GM18873 (cell line): ENCODE measurements around the gene NUTM1.
A peak's percentile ranks its signal among the peaks of the same experiment; 100 is the strongest.
"Not testable (repeated sequence)": the region's sequence is repeated elsewhere in the genome, so short reads cannot be mapped to it uniquely, and the experiment has no call there.

Experiments used
- ATAC-seq: cut with Tn5 transposase; IDR thresholded peaks from one replicate; pipeline ENCODE4 v1.9.1; 2021; ENCODE audit warnings: mild to moderate bottlenecking, moderate library complexity, moderate number of reproducible peaks; ENCODE audit not compliant: unreplicated experiment, low FRiP score

NUTM1 gene

DNA sequence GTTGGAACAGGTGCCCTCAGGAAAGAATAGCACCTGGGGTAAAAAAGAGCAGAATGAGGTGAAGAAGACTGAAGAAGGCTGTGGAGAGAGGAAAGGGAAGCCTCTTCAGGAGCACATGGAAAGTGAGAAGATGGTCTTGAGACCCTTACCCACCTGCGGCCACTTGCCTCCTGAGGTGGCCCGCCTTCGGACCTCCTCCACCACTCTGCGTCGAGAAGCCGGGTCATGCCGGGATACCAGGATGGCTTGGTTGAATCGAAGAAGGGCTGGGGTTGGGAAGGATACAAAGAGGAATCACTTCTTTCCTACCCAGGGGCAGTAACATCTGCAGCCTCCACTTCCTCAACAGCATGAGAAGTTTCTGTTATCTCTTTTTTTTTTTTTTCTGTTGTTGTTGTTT is 20.9 kb downstream of the NUTM1 start:
- ATAC-seq: no peak

DNA sequence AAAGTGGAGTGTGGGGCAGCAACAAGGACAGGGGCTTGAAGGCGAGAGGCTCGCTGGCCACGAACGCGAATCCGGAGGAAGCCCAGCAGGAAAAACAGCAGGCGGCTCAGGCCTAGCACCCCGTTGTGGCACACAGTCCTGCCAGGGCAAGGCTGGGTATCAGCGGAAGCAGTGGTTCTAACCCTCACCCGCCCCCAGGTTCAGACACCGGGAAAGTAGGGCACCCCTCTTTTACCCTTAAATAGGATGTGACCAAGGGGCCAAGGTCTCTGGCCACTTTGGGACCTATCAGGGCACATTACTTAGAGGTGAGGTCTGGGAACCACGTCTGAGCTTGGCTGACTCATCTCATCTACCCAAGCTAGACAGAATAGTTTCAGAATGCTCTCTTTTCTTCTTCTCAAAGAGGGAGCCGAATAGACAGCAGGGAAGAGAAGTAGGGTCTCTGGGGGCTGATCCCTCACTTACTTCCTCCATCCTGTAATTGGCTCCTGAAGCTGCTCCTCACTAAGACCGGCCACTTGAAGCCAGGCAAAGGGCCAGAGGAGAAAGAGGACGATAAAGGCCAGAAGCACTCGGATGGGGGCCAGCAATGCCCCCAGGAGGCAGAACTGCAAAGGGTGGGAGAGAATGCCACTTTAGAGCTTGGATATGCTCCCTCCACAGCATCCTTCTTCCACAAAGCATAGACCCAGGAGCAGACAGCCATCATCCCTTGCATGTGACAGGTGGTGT is 22.1 kb downstream of the NUTM1 start:
- no peak for ATAC-seq

DNA sequence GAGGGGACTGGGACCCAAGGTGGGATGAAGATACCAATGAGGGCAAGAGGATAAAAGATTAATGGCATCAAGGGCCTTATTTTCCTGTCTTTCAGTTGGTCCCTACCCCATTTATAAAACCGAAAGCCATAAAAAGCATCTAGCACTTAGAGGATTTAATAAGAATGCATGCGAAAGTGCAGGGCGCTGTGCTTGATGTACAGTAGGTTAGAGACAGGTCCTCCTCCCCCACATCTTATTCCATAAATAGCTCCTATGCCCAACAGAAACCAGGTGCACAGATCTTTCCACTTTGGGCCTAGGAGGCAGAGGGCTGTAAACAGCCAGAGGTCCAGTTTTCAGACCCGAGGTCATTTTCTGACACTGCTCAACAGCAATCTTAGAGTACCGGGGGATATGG is 22.7 kb downstream of the NUTM1 start:
- no peak for ATAC-seq

DNA sequence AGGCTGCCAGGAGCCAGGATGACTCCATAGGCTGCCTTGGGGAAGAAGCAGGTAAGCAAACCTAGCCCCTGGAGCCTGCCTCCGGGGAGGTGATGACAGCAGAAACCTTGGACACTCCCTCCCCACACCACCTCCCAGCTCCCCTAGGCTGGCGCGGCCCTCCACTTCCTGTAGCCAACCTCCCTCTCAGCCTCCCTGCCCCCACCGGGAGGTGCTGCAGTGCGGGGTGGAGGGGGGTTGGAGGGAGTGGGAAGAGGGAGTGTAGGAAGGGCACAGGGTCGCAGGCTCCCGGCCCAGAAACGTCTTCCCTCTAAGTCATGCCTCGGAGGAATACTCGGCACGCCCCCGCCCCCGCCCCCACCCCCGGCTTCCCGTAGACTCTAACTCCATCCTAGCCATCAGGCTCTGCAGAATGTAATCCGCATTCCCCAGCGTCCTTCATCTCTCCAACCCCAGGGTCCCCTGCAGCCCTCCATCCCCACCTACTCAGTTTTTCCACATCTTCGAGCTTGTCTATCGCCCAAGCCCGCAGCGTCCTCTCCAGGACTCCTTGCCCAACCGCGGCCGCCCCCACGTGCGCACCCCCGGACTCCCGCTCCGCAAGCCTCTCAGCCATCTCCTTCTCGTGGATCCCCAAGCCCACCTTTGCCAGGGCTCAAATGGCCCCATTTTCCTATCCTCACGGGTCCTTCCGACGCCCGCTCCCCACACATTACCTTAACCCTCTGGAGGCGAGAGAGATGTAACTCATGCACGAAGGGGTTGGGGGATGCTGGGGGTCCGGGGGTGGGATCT is 23.4 kb downstream of the NUTM1 start:
- ATAC-seq: no peak

DNA sequence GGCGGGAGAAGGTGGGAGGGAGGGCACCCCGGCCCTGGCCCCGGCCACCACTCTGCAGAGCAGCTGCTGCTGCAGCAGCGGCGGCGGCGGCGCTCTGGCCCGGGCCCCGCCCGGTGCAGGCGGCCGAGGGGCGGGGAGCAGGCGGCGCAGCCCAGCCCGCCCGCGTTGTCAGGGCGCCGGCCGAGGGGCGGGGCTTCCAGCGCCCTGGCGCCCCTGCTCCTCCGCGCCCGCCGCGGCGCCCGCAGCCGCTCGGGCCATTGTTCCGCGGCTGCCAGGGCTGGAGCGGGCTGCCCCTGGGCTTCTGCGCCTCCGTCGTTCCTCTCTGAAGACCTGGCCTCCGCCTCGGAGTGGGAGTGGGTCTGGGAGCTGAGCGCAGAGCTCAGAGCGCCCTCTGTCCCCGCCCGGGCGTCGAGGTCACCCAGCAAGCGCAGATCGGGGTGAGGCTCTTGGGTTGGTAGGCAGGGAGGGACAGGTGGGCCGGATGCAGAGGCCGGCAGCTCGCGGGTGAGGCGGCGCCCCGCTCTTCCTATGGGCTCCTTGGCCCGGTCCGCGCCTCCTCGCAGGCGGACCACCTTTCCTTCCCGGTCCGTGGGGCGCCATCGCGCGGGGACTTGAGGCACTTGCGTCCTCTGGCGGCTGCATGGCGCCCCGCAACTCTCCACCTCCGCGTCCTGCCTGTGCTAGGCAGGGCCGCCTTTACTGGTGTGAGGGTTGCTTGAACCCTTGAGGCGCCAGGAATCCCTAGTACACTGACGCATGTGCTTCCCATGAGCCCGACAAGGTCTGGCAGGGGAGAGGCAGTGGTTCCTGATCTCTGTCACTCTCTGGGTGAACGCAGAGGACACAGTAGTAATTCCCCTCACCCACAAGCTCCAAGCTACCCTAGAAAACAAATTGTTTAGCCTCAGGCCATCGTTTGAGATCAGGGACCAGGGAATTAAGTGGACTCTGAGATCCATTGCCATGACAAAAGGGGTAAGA is 24.3 kb downstream of the NUTM1 start, which contains the start of gene LPCAT4:
Gene LPCAT4 (minus strand): TSS at position 96 of the 981 bp plus-strand sequence. CDS start 96 bp downstream, outside the sequence.
- peak; percentile 74 for ATAC-seq

DNA sequence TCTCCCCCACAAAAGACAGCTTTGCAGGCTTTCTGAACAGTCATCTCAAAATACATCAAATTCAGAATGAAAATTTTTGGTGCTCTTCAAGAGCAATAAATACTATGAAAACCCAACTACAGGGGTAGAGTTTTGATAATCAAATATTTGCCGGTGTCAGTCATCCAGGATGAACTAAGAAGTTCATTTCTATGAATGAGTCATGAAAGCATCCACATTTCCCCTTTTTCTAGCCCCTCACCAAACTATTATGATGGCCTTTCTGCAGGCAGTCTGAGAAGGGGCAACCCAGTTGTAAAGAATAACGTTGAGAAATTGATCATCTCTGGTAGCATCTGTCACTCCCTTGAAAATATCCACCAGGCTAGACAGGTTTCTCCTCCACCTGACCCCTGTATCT is 27.0 kb downstream of the NUTM1 start:
- ATAC-seq: no peak

DNA sequence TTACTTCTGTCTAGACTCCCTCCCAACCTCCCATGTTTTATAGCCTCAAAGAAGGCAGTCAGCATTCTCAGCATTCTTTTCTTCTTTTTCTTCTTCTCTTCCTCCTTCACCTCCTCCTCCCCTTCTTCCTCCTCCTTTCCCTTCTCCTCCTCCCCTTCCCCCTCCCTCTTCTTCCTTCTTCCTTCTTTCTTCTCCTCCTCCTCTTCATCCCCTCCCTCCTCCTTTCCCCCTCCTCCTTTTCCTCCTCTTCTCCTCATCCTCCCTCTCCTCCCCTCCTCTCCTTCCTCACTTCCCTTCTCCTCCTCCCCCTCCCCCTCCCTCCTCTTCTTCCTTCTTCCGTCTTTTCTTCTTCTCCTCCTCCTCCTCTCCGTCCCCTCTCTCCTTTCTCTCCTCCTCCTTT is 27.5 kb downstream of the NUTM1 start:
- no peak for ATAC-seq

DNA sequence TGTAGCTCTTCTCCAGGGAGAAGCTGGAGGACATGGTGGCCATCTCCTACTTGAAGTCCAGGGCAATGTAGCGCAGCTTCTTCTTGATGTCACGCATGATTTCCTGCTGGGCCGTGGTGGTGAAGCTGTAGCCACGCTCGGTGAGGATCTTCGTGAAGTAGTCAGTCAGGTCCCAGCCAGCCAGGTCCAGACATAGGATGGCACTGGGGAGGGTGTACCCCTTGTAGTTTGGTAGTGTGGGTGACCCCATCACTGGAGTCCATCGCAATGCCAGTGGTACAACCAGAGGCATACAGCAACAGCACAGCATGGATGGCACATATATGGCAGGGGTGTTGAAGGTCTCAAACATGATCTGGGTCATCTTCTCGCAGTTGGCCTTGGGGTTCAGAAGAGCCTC is 30.8 kb downstream of the NUTM1 start:
- no peak for ATAC-seq

DNA sequence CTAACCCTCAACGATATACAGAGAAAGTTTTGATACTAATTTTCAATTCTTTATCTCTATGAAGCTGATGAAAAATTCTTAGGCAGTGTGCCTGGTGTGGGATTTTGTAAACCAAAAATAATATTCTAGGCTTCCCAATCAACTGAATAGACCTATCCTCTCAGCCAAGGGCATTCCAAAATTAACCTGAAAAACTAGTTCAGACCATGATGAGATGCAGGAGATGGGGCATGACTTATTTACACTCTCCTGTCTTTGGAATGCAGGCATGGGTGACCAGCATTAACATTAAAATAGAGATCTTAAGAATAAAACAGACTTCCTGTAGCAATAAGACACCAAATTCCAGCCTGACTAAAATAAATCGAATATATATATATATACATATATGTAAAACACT is 31.7 kb downstream of the NUTM1 start:
- ATAC-seq: no peak

DNA sequence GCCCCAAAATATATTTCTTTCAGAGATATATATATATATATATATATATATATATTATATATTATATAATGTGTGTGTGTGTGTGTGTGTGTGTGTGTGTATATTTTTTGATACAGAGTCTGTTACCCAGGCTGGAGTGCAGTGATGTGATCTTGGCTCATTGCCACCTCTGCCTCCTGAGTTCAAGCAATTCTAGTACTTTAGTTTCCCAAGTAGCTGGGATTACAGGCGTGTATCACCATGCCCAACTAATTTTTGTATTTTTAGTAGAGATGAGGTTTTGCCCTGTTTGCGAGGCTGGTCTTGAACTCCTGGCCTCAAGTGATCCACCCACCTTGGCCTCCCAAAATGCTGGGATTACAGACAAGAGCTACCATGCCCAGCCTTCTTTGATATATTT is 32.4 kb downstream of the NUTM1 start:
- not testable (repeated sequence) for ATAC-seq

DNA sequence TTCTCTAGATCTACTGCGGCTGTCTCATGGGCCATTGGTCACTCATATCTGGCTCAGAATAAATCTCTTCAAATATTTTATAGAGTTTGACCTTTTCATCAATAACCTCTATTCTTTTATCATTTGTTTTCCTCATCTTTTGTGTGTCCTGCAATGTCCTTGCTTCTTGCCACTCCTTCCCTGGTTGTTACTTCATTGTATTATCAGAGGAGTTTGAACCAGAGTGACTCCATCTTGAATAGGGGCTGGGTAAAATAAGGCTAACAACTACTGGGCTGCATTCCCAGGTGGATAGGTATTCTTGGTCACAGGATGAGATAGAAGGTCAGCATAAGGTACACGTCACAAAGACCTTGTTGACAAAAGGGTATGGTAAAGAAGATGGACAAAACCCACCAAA is 33.7 kb downstream of the NUTM1 start:
- no peak for ATAC-seq

DNA sequence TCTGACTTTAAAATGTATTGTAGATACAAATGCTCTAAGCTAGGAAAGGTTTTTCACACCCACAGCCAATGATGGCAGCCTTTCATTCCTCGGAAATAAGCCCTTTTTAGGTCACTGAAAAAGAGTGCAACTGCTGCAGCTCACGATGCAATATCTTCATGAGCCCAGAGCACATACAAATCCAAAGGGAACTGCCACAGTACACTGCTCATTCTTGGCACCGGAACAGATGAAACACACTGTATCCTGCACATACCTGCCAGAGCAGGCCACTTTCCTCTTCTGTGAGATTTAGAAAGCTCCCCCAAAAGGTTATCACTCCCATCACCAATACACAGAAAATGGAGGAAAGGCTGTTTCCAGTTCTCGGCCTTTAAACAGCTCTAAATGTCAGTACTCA is 37.4 kb downstream of the NUTM1 start:
- not testable (repeated sequence) for ATAC-seq

DNA sequence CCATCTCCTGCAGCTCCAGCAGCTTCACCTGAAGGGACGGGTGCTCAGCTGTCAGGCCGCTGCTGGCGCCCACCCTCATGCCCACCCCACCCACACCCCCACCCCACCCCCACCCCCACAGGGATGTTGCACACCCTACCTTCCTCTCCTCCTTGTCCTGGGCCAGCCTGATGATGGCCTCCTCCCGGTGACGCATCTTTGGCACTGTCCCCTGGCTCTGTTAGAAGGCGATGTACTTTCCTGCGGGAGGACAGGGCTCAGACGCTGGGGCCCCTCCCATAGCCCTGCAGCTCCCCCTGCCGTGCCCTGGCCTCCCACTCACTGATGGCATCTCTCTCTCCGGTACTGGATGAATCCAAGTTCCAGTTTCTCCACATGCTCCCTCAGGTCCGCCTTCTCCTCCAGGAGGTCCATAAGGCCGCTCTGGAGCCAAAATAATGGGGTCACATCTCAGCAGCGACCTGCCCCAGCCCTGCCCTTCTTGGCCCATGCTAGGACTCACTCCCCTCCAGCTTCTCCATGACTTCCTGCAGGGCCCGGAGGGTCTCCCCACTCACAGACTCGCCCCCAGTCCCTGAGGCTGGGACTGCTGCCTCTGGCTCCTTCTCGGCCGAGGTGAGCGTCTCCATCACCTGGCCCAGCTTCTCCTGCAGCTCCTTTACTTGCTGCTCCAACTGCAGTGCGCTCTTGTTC is 38.9 kb downstream of the NUTM1 start:
- ATAC-seq: not testable (repeated sequence)

DNA sequence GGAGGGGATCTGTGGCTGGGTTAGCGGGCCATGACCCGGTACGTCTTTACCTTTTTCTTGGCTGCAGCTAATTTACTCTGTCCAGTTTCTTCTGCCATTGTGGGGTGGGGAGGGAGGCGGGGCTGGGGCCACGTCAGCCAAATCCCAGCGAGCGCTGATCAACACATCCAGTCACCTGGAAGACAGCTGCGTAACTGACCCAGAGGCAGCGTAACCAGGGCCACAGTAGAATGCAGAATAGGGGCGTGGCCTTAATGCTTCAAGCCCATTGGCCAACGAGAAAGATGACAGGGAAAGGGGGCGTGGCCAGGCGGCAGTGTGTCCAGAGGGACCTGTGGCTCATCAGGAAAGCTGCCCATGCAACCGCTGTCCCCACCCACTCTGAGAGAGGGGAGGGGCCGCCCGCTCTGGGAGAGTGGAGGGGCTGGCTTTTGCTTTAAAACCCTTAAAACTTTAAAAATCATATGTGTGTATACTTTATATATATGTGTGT is 46.5 kb downstream of the NUTM1 start:
- not testable (repeated sequence) for ATAC-seq

DNA sequence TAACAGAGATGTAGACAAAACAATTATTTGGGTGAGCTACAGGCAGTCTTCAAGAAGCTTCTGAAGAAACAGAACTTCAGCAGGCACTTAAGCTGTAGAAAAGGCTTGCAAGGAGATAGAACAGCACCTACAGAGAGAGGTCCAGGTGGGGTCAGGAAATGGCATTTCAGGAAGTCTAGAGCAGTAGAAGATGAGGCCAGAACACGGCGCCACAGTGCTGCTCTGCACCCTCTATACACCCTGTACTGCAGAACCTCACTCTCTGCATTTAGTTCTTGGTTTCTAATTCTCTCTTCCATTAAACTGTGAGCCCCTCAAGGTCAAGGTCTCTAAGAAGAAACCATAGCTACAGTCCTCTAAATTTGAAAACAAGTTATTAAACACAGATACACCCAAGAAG is 49.9 kb downstream of the NUTM1 start:
- ATAC-seq: not testable (repeated sequence)

DNA sequence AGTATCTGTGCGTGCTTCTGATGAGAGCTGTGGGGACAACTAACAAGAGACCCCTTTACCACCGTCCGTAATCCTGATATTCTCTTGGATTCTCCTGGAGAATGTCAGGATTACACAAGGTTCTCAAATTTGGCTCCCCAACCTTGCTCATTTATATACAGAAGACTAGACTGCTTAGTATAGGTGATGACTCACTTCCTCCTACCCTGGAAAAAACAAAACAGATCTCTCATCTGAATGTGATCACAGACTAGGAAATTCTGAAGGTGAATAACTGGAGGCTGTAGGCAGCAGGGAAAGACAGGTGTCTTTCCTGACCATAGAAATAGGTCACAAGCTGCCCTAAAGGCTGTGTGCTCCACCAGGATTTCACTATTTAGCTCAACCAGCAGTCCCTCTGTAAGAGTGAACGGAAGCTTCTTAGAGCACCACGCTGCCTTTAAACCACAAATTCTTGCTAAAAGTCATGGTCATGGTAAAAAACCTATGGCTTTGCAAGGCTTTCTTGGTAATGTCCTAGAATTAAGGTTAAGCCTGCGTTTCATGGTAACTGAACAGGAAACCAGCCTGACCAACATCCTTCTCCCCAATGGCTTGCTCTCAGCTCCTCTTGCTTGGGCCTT is 54.6 kb downstream of the NUTM1 start:
- not testable (repeated sequence) for ATAC-seq

DNA sequence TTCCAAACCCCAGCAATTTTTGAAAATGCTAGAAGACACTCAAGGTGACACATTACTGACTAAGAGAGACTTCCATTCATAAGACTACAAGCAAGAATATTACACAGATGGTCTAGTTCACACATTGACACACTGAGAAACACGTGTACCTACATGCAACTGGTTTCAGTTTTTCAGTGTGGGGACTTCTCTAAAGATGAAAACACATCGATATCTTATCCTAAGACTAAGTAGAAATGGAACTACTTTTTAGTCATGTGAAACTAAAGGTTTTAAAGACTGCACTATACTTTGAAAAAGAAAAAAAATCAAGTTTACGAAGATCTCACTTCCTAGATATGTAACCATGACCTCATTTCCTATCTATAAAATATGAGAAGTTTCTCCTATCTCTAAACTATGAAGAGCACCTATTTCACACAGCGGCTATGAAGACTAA is 60.1 kb downstream of the NUTM1 start:
- not testable (repeated sequence) for ATAC-seq

DNA sequence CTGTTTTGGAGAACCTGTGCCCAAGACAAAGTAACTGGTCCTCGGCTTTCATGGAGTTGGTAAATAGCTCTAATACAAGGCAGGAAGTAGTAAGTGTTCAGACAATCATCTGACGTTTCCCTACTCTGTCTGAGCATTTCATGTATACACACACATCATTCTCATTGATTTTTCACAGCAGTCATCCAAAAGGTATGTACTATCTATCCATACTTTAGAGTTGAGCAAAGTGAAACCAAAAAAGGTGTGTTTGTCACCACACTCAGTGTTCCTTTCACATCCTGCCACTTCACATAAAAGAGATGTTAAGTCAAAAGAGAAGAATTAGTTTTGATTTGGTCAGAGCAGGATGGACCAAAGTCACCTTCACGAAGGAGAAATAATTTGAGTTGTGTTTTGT is 60.8 kb downstream of the NUTM1 start:
- not testable (repeated sequence) for ATAC-seq
